Epithelial cell of esophagus (primary cell): ENCODE data around the gene MT1HL1.

Source experiments
- DNase-seq: peaks from one replicate; pipeline ENCODE4 v3.0.0; 2010; ENCODE audit warnings: low read depth
- H3K4me3 ChIP-seq: 2 replicates; pipeline ENCODE4 v1.5.1; 2011; ENCODE audit warnings: mild to moderate bottlenecking, low read length, control low read depth
- TF ChIP-seq, protein P1 (sequence below): IDR thresholded peaks from 2 replicates; pipeline ENCODE4 v1.5.1; 2011; ENCODE audit warnings: low read depth, mild to moderate bottlenecking, low read length, control low read depth, inconsistent platforms; ENCODE audit not compliant: insufficient read depth; ENCODE audit errors: missing control alignments

The MT1HL1 gene

DNA sequence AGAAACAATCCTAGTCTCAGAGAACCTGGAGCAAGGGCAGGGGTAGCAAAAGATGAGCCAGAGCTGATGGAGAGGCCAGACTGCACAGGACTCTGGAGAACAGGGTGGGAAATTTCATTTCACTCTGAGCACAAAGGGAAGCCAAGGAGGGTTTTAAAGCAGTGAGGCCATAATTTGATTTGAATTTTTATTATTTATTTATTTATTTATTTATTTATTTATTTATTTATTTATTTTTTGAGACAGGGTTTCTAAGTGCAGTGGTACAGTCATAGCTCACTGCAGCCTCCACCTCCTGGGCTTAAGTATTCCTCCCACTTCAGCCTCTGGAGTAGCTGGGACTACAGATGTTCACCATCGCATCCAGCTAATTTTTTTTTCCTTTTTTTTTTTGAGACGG is 45.1 kb downstream of the MT1HL1 start:
- H3K4me3 ChIP-seq = no peak overlapping the region
- TF ChIP-seq, protein P1, sequence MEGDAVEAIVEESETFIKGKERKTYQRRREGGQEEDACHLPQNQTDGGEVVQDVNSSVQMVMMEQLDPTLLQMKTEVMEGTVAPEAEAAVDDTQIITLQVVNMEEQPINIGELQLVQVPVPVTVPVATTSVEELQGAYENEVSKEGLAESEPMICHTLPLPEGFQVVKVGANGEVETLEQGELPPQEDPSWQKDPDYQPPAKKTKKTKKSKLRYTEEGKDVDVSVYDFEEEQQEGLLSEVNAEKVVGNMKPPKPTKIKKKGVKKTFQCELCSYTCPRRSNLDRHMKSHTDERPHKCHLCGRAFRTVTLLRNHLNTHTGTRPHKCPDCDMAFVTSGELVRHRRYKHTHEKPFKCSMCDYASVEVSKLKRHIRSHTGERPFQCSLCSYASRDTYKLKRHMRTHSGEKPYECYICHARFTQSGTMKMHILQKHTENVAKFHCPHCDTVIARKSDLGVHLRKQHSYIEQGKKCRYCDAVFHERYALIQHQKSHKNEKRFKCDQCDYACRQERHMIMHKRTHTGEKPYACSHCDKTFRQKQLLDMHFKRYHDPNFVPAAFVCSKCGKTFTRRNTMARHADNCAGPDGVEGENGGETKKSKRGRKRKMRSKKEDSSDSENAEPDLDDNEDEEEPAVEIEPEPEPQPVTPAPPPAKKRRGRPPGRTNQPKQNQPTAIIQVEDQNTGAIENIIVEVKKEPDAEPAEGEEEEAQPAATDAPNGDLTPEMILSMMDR = no peak
- DNase-seq = no peak

DNA sequence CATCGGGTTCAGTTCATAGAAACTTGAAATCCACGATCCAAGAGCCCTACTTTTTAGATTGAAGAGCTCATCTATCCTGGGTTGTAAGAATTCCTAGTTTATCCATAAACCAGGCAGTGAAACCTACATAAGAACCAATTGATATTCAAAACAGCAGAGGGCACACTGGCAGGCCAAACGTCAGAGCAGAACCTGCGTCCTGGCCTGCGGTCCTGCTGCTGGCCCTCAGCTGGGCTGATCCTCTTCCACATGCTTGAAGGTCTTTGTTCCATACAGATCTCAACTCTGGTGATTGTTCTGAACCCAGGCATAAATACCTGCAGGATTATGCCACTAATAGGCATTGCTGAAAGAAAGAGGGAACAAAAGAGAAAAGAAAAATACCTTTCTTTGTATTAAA is 47.0 kb downstream of the MT1HL1 start:
- H3K4me3 ChIP-seq = no peak overlapping the region
- DNase-seq = no peak
- TF ChIP-seq, protein P1 = no peak
